Activated T-cell treated with anti-CD3 and anti-CD28 coated beads for 24 hours (primary cell): ENCODE measurements around the gene NDUFC1.
A peak's percentile ranks its signal among the peaks of the same experiment; 100 is the strongest.
"Not testable (repeated sequence)": the region's sequence is repeated elsewhere in the genome, so short reads cannot be mapped to it uniquely, and the experiment has no call there.

ENCODE experiments used
- DNase-seq: peaks from one replicate; pipeline ENCODE4 v3.0.0-alpha.2; 2020; ENCODE audit warnings: low read depth

Gene NDUFC1

GRCh38 chr4:139297001-139297410 is 5.3 kb downstream of the NDUFC1 start:
- DNase-seq = no peak

DNA sequence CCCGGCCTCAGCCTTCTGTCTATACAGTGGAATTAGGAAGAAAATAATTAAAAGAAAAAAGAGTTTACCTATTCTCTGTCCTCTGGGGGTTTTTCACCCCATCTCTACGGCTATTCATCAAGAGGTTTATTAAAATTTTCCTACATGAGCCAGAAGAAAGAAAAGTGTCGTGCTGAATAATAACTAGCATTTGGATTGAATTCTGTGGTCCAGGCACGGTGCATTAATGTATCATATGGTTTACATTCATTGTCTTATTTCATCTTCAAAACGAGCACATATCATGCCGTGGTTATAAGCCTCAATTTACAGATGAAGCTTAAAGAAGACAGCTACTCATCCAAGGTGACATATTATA is 6.4 kb downstream of the NDUFC1 start:
- no peak for DNase-seq

DNA sequence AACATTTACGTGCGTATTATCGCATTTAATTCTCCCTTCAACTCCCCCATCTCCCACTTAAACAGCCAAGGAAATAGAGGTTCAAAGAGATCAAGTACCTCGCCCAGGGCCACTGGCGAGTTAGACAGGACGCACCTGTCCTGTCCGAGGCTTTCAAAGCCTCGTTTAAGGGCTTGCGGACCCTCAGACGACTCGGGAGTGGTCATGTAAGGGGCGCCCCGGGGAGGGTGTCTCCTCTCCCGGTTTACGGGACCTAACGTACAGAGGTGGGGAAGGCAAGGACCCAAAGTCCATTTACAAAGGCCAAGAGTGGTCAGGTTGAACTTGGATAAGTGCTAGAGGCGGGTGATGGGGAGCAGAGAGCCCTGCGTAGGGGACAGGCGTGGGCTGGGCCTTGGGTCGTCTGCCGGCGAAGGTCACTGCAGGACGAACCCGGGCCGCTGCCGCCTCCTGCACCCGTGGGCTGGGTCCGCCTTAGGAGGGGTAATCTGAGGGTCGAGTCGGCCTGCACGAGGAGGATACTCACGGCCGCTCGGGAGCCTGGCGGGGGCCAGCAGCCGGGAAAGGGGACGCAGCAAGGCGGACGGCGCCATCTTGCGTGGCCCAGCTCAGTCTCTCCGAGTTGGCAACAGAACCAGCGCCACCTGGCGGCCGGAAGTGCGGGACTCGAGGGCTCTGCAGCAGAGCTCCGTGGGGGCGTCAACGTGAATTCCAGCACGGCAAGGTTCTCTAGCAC is 6.9 kb downstream of the NDUFC1 start:
- peak; percentile 95 for DNase-seq

- DNase-seq = no peak
Observed at GRCh38 chr4:139286186-139286698, 16.0 kb downstream of the NDUFC1 start.

DNA sequence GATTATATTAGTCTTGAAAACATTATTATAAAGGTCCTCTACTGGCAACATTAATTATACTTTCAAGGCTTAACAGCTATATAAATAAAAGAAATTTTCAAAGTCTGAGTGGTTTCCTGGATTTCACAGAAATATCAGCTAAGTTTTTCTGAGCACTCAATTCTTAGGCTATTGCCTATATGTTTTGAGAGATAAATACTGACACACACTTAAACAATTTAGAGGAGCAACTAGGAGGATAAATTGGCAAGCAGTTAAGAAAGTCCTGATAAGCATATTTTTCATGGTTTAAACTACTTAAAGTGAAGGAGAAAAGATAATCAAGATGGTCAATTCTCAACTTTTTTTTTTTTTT is 19.6 kb downstream of the NDUFC1 start:
- DNase-seq = no peak

GRCh38 chr4:139282065-139282720 is 20.1 kb downstream of the NDUFC1 start:
- no peak for DNase-seq

- DNase-seq = no peak
Observed at GRCh38 chr4:139279760-139280620, 22.3 kb downstream of the NDUFC1 start, which contains the start of gene MGARP. TSS of gene MGARP (minus strand) at chr4:139280225. CDS start at chr4:139280158, 67 bp downstream.

DNA sequence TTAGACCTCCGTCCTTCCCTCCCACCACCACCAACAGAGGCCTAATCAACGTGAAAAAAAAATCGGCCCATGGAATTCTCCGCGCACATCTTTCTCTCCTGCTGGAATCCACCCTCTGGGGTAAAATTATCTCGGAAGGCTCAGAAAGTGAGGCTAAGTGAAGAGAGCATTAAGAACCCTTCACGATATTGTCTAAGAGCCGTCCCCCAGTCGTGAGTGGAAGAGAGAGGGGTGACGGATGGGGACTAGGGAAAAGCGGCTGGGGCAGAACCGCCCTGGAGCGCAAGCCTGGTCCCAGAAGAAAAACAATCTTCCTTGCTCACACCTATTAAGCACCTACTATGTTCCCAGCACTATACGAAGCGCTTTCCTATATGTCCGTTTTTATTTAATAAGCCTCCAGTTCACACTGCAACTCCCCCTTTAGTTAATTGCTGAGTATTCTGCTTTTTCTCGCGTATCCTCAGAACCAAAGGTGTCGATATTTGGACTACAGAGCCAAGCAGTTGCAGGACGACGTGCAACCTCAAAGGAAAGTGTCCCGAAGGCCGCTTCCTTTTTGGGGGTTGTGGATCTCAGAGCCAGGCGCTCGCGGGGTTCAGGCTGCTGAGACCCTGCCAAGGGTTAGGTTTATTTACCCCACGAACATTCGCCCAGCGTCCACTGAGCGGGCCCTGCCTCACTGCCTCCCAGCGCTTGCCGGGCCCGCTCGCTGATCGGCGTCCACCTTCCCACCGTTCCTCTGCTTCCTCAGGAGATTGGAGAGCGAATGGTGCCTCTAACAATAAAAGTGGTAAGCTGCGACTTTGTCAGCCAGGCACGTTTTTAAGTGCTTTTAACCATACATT is 23.1 kb downstream of the NDUFC1 start:
- no peak for DNase-seq

DNA sequence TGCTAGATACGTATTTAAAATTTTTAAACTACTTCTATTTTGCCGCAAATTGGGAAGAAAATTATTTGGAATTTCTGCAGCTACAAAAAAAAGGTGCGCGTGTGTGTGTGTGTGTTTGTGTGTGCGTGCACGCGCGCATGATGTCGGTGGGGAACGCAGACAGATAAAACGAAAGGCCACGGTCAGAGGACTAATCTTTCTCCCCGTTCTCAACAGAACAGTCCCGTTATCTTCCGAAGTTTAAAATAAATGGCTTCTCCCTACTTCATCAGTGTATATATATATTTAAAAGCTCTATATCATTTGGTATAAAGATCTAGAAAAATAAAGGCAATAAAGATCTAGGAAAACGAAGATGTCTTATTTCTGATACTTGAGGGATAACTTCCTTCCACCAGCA is 23.8 kb downstream of the NDUFC1 start:
- no peak for DNase-seq

DNA sequence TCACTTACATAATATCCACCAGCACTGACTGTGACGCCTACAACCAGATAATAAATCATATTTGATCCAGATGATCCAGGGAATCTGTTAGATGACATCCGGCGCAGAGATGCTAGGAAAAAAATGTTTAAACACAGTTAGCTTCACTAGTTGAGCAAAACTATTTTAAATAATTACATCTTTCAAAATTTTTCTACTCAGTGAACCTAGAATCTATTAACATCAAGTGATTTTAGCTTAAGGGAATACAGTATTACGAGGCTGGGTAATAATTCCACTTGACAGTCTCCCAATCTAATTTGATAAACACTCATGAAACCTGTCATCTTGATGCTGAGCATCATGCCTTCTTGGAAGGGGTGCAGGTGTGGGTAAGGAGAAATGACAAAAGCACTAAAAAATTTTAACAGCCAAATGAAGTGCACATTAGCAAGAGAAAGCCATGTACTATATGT is 27.0 kb downstream of the NDUFC1 start:
- DNase-seq = no peak

DNA sequence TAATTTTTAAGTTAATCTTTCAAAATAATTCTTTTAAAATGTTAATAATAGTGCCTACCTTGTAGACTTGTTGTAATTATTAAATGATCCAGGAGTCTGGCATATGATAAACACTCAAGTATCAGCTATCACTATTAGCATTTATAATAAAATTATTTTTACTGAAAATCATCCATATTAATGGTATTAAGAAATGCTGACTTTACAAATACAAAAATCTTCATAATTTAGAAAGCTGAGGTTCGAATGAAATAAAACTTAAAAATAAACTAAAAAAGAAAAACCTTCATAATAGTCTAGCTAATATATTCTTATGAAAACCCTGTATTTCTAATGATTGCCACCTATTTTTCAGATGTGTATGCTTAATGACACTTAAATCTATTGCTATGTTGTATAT is 27.5 kb downstream of the NDUFC1 start:
- DNase-seq = no peak

- DNase-seq = no peak
Observed at GRCh38 chr4:139273835-139274234, 28.4 kb downstream of the NDUFC1 start.

DNA sequence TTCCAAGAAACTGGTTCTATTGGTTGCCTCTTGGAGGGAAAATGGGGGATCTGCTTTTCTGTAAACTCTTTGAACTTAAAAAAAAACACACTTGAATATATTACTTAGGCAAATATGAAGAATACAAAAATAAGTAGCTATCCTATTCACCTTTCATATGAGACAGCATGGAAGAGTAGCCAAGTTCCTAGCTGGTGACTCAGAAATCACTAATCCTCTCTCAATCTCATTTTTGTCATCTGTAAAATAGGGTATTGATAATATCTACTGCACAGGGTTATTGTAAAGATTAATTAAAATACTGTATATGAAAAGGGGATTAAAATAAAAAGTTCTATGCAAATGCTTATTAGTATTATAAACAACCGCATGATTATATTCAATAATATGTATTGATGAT is 35.0 kb downstream of the NDUFC1 start:
- no peak for DNase-seq

- DNase-seq = peak; percentile 74
Observed at GRCh38 chr4:139266583-139267257, 35.6 kb downstream of the NDUFC1 start.

- DNase-seq = no peak
Observed at GRCh38 chr4:139266208-139266582, 36.1 kb downstream of the NDUFC1 start.

- no peak for DNase-seq
Observed at GRCh38 chr4:139265654-139266053, 36.6 kb downstream of the NDUFC1 start.

DNA sequence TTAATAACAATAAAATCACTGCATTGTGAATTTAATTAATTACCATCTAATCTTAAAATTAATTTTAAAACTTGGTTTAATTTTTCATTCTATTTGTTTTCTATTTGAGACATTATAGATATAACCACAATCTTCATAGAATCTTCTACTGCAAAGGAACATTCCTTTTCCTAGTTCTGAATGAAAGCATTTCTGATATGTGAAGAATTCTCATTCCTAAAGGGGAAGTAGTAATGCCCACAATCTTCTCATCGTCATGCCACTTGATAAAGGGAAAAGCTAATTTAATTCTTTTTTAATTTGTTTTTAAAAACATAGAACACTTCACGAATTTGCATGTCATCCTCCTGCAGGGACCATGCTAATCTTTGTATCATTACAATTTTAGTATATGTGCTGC is 45.9 kb downstream of the NDUFC1 start:
- DNase-seq = no peak

- not testable (repeated sequence) for DNase-seq
Observed at GRCh38 chr4:139255581-139255980, 46.7 kb downstream of the NDUFC1 start.

- DNase-seq = no peak
Observed at GRCh38 chr4:139253713-139254112, 48.6 kb downstream of the NDUFC1 start.

GRCh38 chr4:139253046-139253445 is 49.2 kb downstream of the NDUFC1 start:
- no peak for DNase-seq

GRCh38 chr4:139247700-139248238 is 54.5 kb downstream of the NDUFC1 start:
- DNase-seq = no peak
